RWPE1 (cell line): ENCODE data around the gene UQCRH.
"Not testable (repeated sequence)": the region's sequence is repeated elsewhere in the genome, so short reads cannot be mapped to it uniquely, and the experiment has no call there.

Source experiments
- CTCF ChIA-PET: fragments of 350-600 bp; sonication (Branson Sonifier 250); formaldehyde crosslinking; extraction: SDS; loops from one replicate; lab custom pipeline; 2021; lab: Yijun Ruan, JAX
- POLR2A ChIA-PET: fragments of 400-600 bp; formaldehyde crosslinking; extraction: SDS; loops from one replicate; lab custom pipeline; 2020; ENCODE audit warnings: antibody characterized with exemption; ENCODE audit not compliant: low non-redundant PET; lab: Yijun Ruan, JAX
- DNase-seq: peaks from one replicate; pipeline ENCODE4 v3.0.0; 2012; ENCODE audit warnings: low spot score
- H3K27ac ChIP-seq: fragments of 450-650 bp; 2 replicates; pipeline ENCODE4 v1.5.1; 2017
- CTCF ChIP-seq: fragments of 450-650 bp; conservative IDR thresholded peaks from 2 replicates; pipeline ENCODE4 v1.5.1; 2017; ENCODE audit warnings: low read depth, mild to moderate bottlenecking

UQCRH gene

GRCh38 chr1:46364612-46365011 lies 61.1 kb downstream of the UQCRH start:
- ChIA-PET CTCF (interaction anchor here (0.6 to 1.0 kb wide), 4 partner anchors 16 to 367 kb away, joined by 3 to 8 read pairs (median 4); no protein-coding TSS in a partner anchor), POLR2A (no interaction called here)
- no peak for DNase-seq
- H3K27ac ChIP-seq = no peak overlapping the region
- TF ChIP-seq CTCF = no peak

GRCh38 chr1:46365796-46366195 lies 62.3 kb downstream of the UQCRH start:
- not testable (repeated sequence) for H3K27ac ChIP-seq, DNase-seq
- ChIA-PET CTCF (interaction anchor here (0.7 kb wide), 1 partner anchor 18 kb away, joined by 4 read pairs; no protein-coding TSS in a partner anchor), POLR2A (interaction anchor here (0.6 kb wide), 1 partner anchor 1740 kb away, joined by 3 read pairs; no protein-coding TSS in a partner anchor)
